GM12878 (cell line): ENCODE data around the gene NMNAT3. TPM values are rescaled to one million over a fixed set of nuclear protein-coding genes. Genes with fewer than 3 reads are reported as not detected.

Experiments
- ESRRA ChIP-seq: IDR thresholded peaks from 2 replicates; pipeline ENCODE4 v1.6.1; 2012; ENCODE audit warnings: mild to moderate bottlenecking, low read length, improper control_type of control experiment
- IKZF2 ChIP-seq, 2 experiments: fragments of 450-650 bp; IDR thresholded peaks; 2 replicates each; pipeline ENCODE4 v1.6.1; 2017; ENCODE audit warnings: mild to moderate bottlenecking in 2 of 2, moderate library complexity in 2 of 2
- SP1 ChIP-seq: IDR thresholded peaks from one replicate; pipeline ENCODE4 v1.6.1; 2011; ENCODE audit warnings: low read depth, low read length
- ZNF24 ChIP-seq: fragments of 450-650 bp; IDR thresholded peaks from 2 replicates; pipeline ENCODE4 v1.6.1; 2017; ENCODE audit warnings: antibody characterized with exemption, mild to moderate bottlenecking
- polyA plus RNA-seq, 11 experiments: library from polyadenylated mRNA; depleted of rRNA in 4 of 11; unstranded in 6 of 11; stranded (reverse) in 5 of 11; fragments of >200 nt; fragmentation: Nextera tagmentation in 4 of 11; fragmentation: Illumina TruSeq in 1 of 11; extraction: Ambion mirVana in 4 of 11; extraction: Trizol in 1 of 11; gene quantifications; 1 replicate in 1 of 11; 2 replicates in 10 of 11; pipeline versions ENCODE4 v1.2.1 to v1.2.3, GENCODE V29; 2011 to 2016; ENCODE audit warnings: inconsistent platforms in 2 of 11, missing spikeins in 2 of 11, low read depth in 1 of 11
- small RNA-seq: library from RNA; depleted of rRNA; stranded (forward); fragments of <200 nt; gene quantifications from one replicate; pipeline ENCODE3, GENCODE V24; 2014
- total RNA-seq, 4 experiments: library from RNA; depleted of rRNA in 3 of 4; stranded (reverse); fragments of >200 nt in 3 of 4; fragmentation: Illumina TruSeq in 1 of 4; extraction: Trizol in 1 of 4; gene quantifications; 2 replicates each; pipeline versions ENCODE4 v1.2.1 to v1.2.3, GENCODE V29; 2013 to 2021
- TF ChIP-seq, protein P1 (sequence below): fragments of 450-650 bp; IDR thresholded peaks from 2 replicates; pipeline ENCODE4 v1.6.1; 2018; ENCODE audit warnings: borderline replicate concordance, mild to moderate bottlenecking; ENCODE audit not compliant: partially characterized antibody

NMNAT3 gene
- total and polyA plus RNA-seq, 10 of the 15 experiments (the other 5 are each of a cell fraction or from before 2014, with no cell fraction given) = under 0.01 to 0.92 (median 0.08) TPM; not detected in 4

DNA sequence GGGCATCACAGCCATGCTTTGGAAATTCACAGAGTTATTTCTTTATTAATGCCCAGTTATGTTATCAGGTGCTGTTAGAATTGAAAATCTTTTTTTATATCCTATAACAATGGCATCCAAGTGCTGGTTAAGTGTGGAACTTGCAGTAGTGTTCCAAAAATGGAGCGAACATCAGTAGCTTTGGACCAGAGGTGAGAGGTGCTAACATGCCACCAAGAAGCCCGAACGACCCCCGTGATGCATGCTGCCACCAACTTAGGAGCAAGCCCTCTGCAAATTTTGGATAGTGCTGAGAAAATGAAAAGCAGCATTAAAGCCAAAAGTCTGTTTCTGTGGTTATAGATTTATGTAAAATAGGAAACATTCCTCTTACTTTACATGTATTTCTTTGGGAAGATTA is 163.0 kb downstream of the NMNAT3 start (continued):
- TF ChIP-seq, protein P1, sequence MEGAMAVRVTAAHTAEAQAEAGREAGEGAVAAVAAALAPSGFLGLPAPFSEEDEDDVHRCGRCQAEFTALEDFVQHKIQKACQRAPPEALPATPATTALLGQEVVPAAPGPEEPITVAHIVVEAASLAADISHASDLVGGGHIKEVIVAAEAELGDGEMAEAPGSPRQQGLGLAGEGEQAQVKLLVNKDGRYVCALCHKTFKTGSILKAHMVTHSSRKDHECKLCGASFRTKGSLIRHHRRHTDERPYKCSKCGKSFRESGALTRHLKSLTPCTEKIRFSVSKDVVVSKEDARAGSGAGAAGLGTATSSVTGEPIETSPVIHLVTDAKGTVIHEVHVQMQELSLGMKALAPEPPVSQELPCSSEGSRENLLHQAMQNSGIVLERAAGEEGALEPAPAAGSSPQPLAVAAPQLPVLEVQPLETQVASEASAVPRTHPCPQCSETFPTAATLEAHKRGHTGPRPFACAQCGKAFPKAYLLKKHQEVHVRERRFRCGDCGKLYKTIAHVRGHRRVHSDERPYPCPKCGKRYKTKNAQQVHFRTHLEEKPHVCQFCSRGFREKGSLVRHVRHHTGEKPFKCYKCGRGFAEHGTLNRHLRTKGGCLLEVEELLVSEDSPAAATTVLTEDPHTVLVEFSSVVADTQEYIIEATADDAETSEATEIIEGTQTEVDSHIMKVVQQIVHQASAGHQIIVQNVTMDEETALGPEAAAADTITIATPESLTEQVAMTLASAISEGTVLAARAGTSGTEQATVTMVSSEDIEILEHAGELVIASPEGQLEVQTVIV = no peak
- TF ChIP-seq ZNF24 (no peak), IKZF2 (IDR thresholded peaks at IDR 0.05) (no peak), ESRRA (no peak), SP1 (no peak)

Small RNAs within 50 kb of the gene (small RNA-seq; reads per million reads assigned to genes)
- gene RN7SL724P = not detected

Other genes starting within 250 kb of the NMNAT3 start
- not detected in 2 replicates for gene RBP2, start 201.5 kb downstream of the NMNAT3 start, total RNA-seq (2014; rRNA removed)
- not detected in 2 replicates for gene RBP2, start 201.5 kb downstream of the NMNAT3 start, total RNA-seq (2014; rRNA removed; fragmentation: Illumina TruSeq; extraction: Trizol)
- gene RBP2, start 201.5 kb downstream of the NMNAT3 start, total RNA-seq (2021) = not detected in 2 replicates
- not detected in 2 replicates for gene RBP2, start 201.5 kb downstream of the NMNAT3 start, polyA plus RNA-seq (2011; rRNA removed)
- not detected in 2 replicates for gene RBP2, start 201.5 kb downstream of the NMNAT3 start, polyA plus RNA-seq (2014; fragmentation: Illumina TruSeq; extraction: Trizol)
- gene RBP2, start 201.5 kb downstream of the NMNAT3 start, polyA plus RNA-seq (2014; fragmentation: Nextera tagmentation; extraction: Ambion mirVana) = not detected
- not detected in 2 replicates for gene RBP2, start 201.5 kb downstream of the NMNAT3 start, polyA plus RNA-seq (2014; rRNA removed)
- gene RBP2, start 201.5 kb downstream of the NMNAT3 start, polyA plus RNA-seq (2016; fragmentation: Nextera tagmentation; extraction: Ambion mirVana) = not detected
- gene RBP1, start 138.2 kb downstream of the NMNAT3 start, total RNA-seq (2014; rRNA removed) = 1.6 and 3.1 TPM in 2 replicates
- gene RBP1, start 138.2 kb downstream of the NMNAT3 start, total RNA-seq (2014; rRNA removed; fragmentation: Illumina TruSeq; extraction: Trizol) = 1.5 and 2.7 TPM in 2 replicates
- 1.7 and 3.1 TPM in 2 replicates for gene RBP1, start 138.2 kb downstream of the NMNAT3 start, total RNA-seq (2021)
- 0.45 and 1.3 TPM in 2 replicates for gene RBP1, start 138.2 kb downstream of the NMNAT3 start, polyA plus RNA-seq (2011; rRNA removed)
- gene RBP1, start 138.2 kb downstream of the NMNAT3 start, polyA plus RNA-seq (2014; fragmentation: Illumina TruSeq; extraction: Trizol) = 1.3 and 2.6 TPM in 2 replicates
- 1 to 10 TPM; 3.0 to 5.0 TPM for gene RBP1, start 138.2 kb downstream of the NMNAT3 start, polyA plus RNA-seq (2014; fragmentation: Nextera tagmentation; extraction: Ambion mirVana)
- 3.8 TPM in 2 replicates for gene RBP1, start 138.2 kb downstream of the NMNAT3 start, polyA plus RNA-seq (2014; rRNA removed)
- 1 to 10 TPM; 1.1 to 1.6 TPM for gene RBP1, start 138.2 kb downstream of the NMNAT3 start, polyA plus RNA-seq (2016; fragmentation: Nextera tagmentation; extraction: Ambion mirVana)